HFF-Myc (cell line): ENCODE measurements around the gene RIMS3.
A peak's percentile ranks its signal among the peaks of the same experiment; 100 is the strongest.

Experiments used
- DNase-seq: peaks from one replicate; pipeline ENCODE4 v3.0.0-alpha.2; 2011; ENCODE audit warnings: low read depth; ENCODE audit errors: extremely low read depth
- H3K4me3 ChIP-seq: replicated peaks from 2 replicates; pipeline ENCODE4 v1.5.1; 2011; ENCODE audit warnings: low read depth, mild to moderate bottlenecking, control low read depth, low read length
- CTCF ChIP-seq: IDR thresholded peaks from 2 replicates; pipeline ENCODE4 v1.5.1; 2012; ENCODE audit warnings: mild to moderate bottlenecking, low read depth, low read length, control low read depth; ENCODE audit errors: missing control alignments

RIMS3 gene

GRCh38 chr1:40595623-40596022 lies 69.9 kb downstream of the RIMS3 start:
- no peak for TF ChIP-seq CTCF
- no peak overlapping the region for H3K4me3 ChIP-seq

GRCh38 chr1:40594187-40594531 lies 71.3 kb downstream of the RIMS3 start:
- DNase-seq: no peak
- TF ChIP-seq CTCF: no peak
- no peak overlapping the region for H3K4me3 ChIP-seq

More at GRCh38 chr1:40595623-40596022, 69.9 kb downstream of the RIMS3 start:
- no peak for DNase-seq

- no peak overlapping the region for H3K4me3 ChIP-seq
- DNase-seq: no peak
- TF ChIP-seq CTCF: no peak
These were observed 71.9 kb downstream of the RIMS3 start for GRCh38 chr1:40593449-40594186.

- H3K4me3 ChIP-seq: no peak overlapping the region
These were observed 73.2 kb downstream of the RIMS3 start for GRCh38 chr1:40592107-40592803.

GRCh38 chr1:40588586-40588985 lies 76.9 kb downstream of the RIMS3 start:
- no peak overlapping the region for H3K4me3 ChIP-seq
- TF ChIP-seq CTCF: no peak
- DNase-seq: no peak

More at GRCh38 chr1:40592107-40592803, 73.2 kb downstream of the RIMS3 start:
- DNase-seq: no peak
- peak; percentile 58 for TF ChIP-seq CTCF

GRCh38 chr1:40583980-40584379 lies 81.5 kb downstream of the RIMS3 start:
- no peak for DNase-seq
- TF ChIP-seq CTCF: no peak
- no peak overlapping the region for H3K4me3 ChIP-seq
